ENCODE data around the gene GRIK4.

DNA sequence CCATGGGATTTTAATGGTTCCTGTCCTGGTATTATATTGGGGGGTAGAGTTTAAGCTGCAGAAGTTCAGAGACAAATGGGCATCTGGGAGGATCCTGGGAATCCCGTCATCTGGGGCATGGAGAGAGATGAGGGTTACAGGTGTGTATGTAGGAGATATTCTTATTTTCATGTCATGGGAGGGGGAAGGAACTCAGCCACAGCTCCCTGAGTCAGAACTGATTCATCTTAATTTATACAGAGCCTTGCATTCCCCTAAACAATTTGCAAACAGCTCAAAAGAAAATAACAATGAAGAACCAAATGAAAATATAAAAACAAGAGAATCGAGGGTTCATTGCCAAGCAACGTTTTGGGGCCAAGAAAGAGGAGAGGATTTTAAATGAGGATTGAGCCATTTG lies 356.4 kb downstream of the GRIK4 start:
- TF ChIP-seq, protein P1, sequence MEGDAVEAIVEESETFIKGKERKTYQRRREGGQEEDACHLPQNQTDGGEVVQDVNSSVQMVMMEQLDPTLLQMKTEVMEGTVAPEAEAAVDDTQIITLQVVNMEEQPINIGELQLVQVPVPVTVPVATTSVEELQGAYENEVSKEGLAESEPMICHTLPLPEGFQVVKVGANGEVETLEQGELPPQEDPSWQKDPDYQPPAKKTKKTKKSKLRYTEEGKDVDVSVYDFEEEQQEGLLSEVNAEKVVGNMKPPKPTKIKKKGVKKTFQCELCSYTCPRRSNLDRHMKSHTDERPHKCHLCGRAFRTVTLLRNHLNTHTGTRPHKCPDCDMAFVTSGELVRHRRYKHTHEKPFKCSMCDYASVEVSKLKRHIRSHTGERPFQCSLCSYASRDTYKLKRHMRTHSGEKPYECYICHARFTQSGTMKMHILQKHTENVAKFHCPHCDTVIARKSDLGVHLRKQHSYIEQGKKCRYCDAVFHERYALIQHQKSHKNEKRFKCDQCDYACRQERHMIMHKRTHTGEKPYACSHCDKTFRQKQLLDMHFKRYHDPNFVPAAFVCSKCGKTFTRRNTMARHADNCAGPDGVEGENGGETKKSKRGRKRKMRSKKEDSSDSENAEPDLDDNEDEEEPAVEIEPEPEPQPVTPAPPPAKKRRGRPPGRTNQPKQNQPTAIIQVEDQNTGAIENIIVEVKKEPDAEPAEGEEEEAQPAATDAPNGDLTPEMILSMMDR (IDR thresholded peaks at IDR 0.05), result no peak
- no peak for TF ChIP-seq POLR2A (IDR thresholded peaks at IDR 0.05)
